Transverse colon (tissue), 3 donors: ENCODE results near the gene FCHO2.

Experiments used
- POLR2A ChIP-seq: fragments of 450-650 bp; IDR thresholded peaks from one replicate; pipeline ENCODE4 v1.6.1; 2016; ENCODE audit warnings: antibody characterized with exemption, mild to moderate bottlenecking, moderate library complexity
- TF ChIP-seq, protein P1 (sequence below), 5 experiments: fragments of 200-600 bp in 3 of 5; fragments of 450-650 bp in 2 of 5; sonication (generic) in 3 of 5; IDR thresholded peaks; 1 replicate in 2 of 5; 2 replicates in 3 of 5; pipeline ENCODE4 v1.5.1; 2016 to 2017; ENCODE audit warnings: antibody characterized with exemption in 5 of 5, inconsistent platforms in 3 of 5, mild to moderate bottlenecking in 2 of 5, moderate library complexity in 1 of 5

- no peak for TF ChIP-seq POLR2A
- TF ChIP-seq, protein P1, sequence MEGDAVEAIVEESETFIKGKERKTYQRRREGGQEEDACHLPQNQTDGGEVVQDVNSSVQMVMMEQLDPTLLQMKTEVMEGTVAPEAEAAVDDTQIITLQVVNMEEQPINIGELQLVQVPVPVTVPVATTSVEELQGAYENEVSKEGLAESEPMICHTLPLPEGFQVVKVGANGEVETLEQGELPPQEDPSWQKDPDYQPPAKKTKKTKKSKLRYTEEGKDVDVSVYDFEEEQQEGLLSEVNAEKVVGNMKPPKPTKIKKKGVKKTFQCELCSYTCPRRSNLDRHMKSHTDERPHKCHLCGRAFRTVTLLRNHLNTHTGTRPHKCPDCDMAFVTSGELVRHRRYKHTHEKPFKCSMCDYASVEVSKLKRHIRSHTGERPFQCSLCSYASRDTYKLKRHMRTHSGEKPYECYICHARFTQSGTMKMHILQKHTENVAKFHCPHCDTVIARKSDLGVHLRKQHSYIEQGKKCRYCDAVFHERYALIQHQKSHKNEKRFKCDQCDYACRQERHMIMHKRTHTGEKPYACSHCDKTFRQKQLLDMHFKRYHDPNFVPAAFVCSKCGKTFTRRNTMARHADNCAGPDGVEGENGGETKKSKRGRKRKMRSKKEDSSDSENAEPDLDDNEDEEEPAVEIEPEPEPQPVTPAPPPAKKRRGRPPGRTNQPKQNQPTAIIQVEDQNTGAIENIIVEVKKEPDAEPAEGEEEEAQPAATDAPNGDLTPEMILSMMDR (IDR thresholded peaks at IDR 0.05): no peak
These were observed 63.1 kb downstream of the FCHO2 start for GRCh38 chr5:73018892-73019291.
